Heart left ventricle (tissue), 13 donors: ENCODE results near the gene SYNDIG1.

ENCODE experiments used
- CTCF ChIP-seq, 12 donors: fragments of 200-600 bp; sonication (generic) in 4 of 12; IDR thresholded peaks; one replicate each; pipeline versions ENCODE4 v1.5.0 to v1.8.0; 2018 to 2022; ENCODE audit warnings: antibody characterized with exemption in 12 of 12, mild to moderate bottlenecking in 5 of 12
- POLR2A ChIP-seq, 2 donors: fragments of 450-650 bp; IDR thresholded peaks; one replicate each; pipeline ENCODE4 v1.6.1; 2017; ENCODE audit warnings: antibody characterized with exemption in 2 of 2, mild to moderate bottlenecking in 2 of 2, moderate library complexity in 2 of 2
- donor health status: ischemic (EF 13 %, LVEDD 7.1; RV severe dilation, severe dysfunction).
- donor health status: DM: no; HTN: yes; CAD: no.
- donor health status: DM: no; HTN: no; CAD: no.
- donor health status: ischemic (EF 25% LVEDD 6.9; RV normal size, moderate dysfunction).
- donor health status: ischemic (EF 25% LVEDD 5.7; RV mildly dilated, moderate dysfunction).
- donor health status: ischemic (EF 35%, LVEDD 5.7; RV mildly dilated, moderate dysfunction).
- donor health status: nonischemic (EF 11% LVEDD 7.7; RV severe dilation, severe dysfunction).
- donor health status: DM: yes; HTN: yes; CAD: no.
- donor health status: PGD.
- donor health status: ischemic (EF 29% LVEDD 5.4; RV normal size, mild dysfunction).
- donor health status: nonischemic (EF 23%, LVEDD 6.1; RV moderate dilation, normal function).

- TF ChIP-seq CTCF (IDR thresholded peaks at IDR 0.05) (no peak), POLR2A (IDR thresholded peaks at IDR 0.05) (no peak)
Observed at GRCh38 chr20:24584538-24585356, 115.3 kb downstream of the SYNDIG1 start.
